Thymus (tissue), 11 donors: Measurements from ENCODE around the gene CTPS1. TPM values are rescaled to one million over a fixed set of nuclear protein-coding genes. Genes with fewer than 3 reads are reported as not detected.
A peak's percentile ranks its signal among the peaks of the same experiment; 100 is the strongest.

Experiments used
- DNase-seq, 9 donors: peaks; one replicate each; pipeline ENCODE4 v3.0.0-alpha.2; 2013; ENCODE audit warnings: low spot score in 9 of 9, low read depth in 6 of 9, missing footprints in 1 of 9
- H3K27ac ChIP-seq, 2 donors: one replicate each; pipeline ENCODE4 v1.5.1; 2013; ENCODE audit warnings: control low read depth in 1 of 2, low read depth in 1 of 2, low read length in 1 of 2, mild to moderate bottlenecking in 1 of 2, moderate library complexity in 1 of 2
- H3K27me3 ChIP-seq, 2 donors: one replicate each; pipeline ENCODE4 v1.5.1; 2013; ENCODE audit warnings: low read length in 1 of 2; ENCODE audit not compliant: control insufficient read depth in 2 of 2, insufficient read depth in 1 of 2
- H3K36me3 ChIP-seq, 2 donors: one replicate each; pipeline ENCODE4 v1.5.1; 2013; ENCODE audit warnings: low read length in 1 of 2, mild to moderate bottlenecking in 1 of 2, moderate library complexity in 1 of 2; ENCODE audit not compliant: control insufficient read depth in 2 of 2, insufficient read depth in 2 of 2
- H3K4me1 ChIP-seq, 2 donors: one replicate each; pipeline ENCODE4 v1.5.1; 2013; ENCODE audit warnings: low read length in 2 of 2; ENCODE audit not compliant: control insufficient read depth in 2 of 2, insufficient read depth in 2 of 2
- H3K4me3 ChIP-seq, 2 donors: one replicate each; pipeline ENCODE4 v1.5.1; 2013; ENCODE audit warnings: low read length in 2 of 2, control low read depth in 1 of 2, mild to moderate bottlenecking in 1 of 2
- H3K9me3 ChIP-seq, 2 donors: one replicate each; pipeline ENCODE4 v1.5.1; 2013; ENCODE audit warnings: low read length in 1 of 2, mild to moderate bottlenecking in 1 of 2; ENCODE audit not compliant: control insufficient read depth in 2 of 2, insufficient read depth in 1 of 2
- WGBS: extraction: QIAGEN DNeasy Blood & Tissue Kit; methylation state at CpG from one replicate; pipeline ENCODE4 v1.1.7; 2013; 5-methylcytosine and 5-hydroxymethylcytosine counted together
- polyA plus RNA-seq: library from polyadenylated mRNA; stranded (reverse); fragments of 200-250 nt; gene quantifications from one replicate; pipeline ENCODE4 v1.2.3, GENCODE V29; 2013
- total RNA-seq: library from RNA; stranded (reverse); fragments of 120-200 nt; gene quantifications from one replicate; pipeline ENCODE4 v1.2.4, GENCODE V29; 2013
- donor health status: healthy.

Gene CTPS1
- total and polyA plus RNA-seq, 2 donors, result 13.4 to 23.2 TPM

DNA sequence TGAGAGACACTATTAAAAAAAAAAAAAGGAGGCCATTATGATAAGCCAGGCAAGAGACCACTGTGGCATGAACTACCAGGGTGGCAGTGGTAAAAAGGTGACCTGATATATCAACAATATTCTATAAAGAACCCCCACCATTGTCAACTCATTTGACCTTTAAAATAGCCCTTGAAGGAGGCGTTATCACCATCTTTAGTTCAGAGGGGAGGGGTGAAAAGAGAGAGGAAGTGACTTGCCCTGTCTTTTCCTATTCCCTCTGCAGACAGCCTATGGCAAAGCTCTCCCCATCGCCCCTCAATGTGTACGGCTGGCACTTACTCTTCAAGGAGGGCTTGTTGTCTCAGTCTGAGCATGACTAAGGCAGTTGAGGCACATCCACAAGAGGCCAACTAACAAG, 53.8 kb downstream of the CTPS1 start:
- H3K4me1 ChIP-seq, result no peaks in the 10 kb centered on the region
- H3K27me3 ChIP-seq, result no peaks in the 10 kb centered on the region
- WGBS, result 98% methylated on average over 3 of the region's 3 CpGs
- H3K4me3 ChIP-seq, result no peak overlapping the region
- DNase-seq, result no peak
- H3K27ac ChIP-seq, result no peak overlapping the region
- no peaks in the 10 kb centered on the region for H3K9me3 ChIP-seq
- peaks cover 47 to 75% of the 10 kb centered on the region in 2 donors for H3K36me3 ChIP-seq

DNA sequence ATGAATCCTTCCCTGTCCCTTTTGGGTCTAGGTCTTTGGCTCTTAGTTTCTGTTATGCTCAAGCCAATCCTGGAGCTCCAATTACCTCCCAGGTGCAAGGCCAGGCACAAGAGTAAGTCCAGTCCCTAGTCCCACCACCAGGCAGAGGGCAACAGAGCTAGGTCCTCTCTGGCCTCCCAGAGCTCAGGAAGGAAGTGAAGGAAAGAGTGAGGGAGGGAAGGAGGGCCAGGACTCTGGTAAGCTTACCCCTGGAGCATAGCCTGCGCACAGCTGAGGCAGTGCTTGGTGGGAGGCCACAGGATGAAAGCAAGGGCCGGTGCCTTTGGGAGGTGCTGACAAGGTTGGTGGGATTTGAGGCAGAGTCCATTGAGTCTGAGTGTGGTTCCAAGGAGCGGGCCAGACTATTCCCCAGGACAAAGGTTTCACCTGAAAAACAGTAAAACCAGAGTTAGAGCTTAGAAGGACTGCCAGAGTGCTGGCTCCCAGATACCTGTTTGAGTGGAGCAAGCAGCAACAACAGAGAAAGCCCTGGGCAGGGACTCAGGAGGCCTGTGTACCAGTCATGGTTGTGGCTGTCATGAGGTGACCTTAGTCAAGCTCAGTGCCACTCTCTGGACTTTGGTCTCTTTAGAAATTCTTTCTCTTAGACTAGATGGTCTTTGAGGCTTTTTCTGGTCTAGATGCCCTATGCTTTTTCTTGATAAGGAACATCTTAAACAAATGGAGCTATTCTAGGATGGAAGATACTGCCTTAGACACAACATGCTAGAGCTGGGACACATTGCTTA, 57.8 kb downstream of the CTPS1 start:
- Histone ChIP-seq H3K36me3 (peaks cover 46 to 74% of the 10 kb centered on the region in 2 donors), H3K27me3 (no peaks in the 10 kb centered on the region), H3K9me3 (no peaks in the 10 kb centered on the region), H3K4me3 (no peak overlapping the region), H3K27ac (no peak overlapping the region), H3K4me1 (no peaks in the 10 kb centered on the region)
- no peak for DNase-seq
- 98% methylated on average over 3 of the region's 3 CpGs for WGBS

DNA sequence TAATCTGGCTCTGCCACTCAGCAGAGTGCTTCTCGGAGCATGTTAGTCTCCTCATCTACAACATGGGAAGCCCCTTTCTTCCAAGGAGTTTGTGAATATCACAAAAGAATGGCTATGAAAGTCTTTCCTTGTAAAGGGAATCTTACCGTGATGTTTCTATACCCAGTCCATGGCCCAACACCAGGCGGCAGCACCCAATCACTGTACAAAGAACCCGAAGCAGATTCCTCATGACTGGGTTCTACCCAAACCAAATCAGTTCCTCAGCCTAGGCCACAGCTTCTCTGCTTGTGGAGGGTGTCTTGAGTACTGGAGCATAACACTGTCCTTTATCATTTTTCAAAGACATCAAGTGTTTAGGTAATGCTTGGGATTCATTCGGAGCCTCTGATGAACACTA, 58.6 kb downstream of the CTPS1 start:
- no peak overlapping the region for H3K27ac ChIP-seq
- H3K4me1 ChIP-seq, result no peaks in the 10 kb centered on the region
- no peaks in the 10 kb centered on the region for H3K27me3 ChIP-seq
- H3K4me3 ChIP-seq, result no peak overlapping the region
- WGBS, result 98% methylated on average over 5 of the region's 5 CpGs
- H3K36me3 ChIP-seq, result peaks cover 41 to 74% of the 10 kb centered on the region in 2 donors
- H3K9me3 ChIP-seq, result no peaks in the 10 kb centered on the region
- DNase-seq, result no peak

DNA sequence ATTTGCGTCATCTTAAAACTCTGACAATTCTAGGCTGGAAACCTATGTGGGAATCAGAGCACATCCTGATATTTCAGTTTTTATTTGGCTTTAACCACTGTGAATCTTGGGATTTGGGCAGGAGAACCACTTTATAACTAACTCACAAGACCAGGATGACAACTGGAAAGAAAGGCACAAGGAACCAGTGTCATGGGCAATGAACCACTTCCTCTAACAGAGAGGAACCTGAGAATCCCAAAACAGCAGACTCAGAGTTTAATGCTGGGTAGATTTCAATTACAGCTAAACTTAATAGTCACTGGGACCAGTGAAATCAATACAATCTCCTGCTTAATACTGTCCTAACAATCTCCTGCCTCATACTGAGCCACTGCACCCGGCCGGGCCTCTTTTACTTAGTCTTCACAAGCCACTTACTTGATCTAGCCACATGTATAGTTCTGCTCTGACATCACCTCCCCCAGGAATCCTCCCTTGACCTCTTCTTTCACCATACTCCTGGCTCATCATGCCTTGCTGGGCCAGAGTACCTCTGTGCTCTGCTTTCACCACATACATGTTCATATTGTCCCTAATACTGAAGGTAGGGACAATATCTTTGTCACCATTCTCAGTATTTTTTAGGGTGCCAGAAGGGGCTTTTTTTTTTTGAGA, 62.2 kb downstream of the CTPS1 start:
- H3K27me3 ChIP-seq, result no peaks in the 10 kb centered on the region
- no peak overlapping the region for H3K27ac ChIP-seq
- no peak overlapping the region for H3K4me3 ChIP-seq
- DNase-seq, result no peak
- H3K36me3 ChIP-seq, result peaks cover 46 to 75% of the 10 kb centered on the region in 2 donors
- H3K9me3 ChIP-seq, result no peaks in the 10 kb centered on the region
- H3K4me1 ChIP-seq, result peaks cover 0 to 3% of the 10 kb centered on the region in 2 donors
- 96% methylated on average over 3 of the region's 3 CpGs for WGBS

DNA sequence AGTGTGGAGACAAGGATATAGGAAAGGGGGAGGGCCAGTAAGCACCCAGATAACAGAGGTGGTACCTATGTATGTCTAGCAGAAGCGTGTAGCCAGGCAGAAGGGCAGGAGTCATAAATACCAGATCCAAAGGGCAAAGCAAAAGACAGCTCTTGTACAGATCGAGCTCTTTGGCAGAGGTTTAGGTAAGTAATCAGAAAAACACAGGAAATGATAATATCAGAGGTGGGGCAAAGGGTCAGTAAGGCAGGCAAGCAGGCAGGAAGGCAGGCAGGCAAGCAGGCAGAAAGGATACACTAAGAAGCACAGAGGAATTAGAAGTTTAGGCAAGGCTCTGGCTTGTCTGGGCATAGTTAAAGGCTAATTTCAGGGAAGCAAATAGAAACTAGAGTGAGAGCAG, 64.7 kb downstream of the CTPS1 start:
- H3K27me3 ChIP-seq, result no peaks in the 10 kb centered on the region
- no peak overlapping the region for H3K27ac ChIP-seq
- H3K4me1 ChIP-seq, result peaks cover 0 to 3% of the 10 kb centered on the region in 2 donors
- H3K4me3 ChIP-seq, result no peak overlapping the region
- H3K36me3 ChIP-seq, result peaks cover 40 to 74% of the 10 kb centered on the region in 2 donors
- no peak for DNase-seq
- 94% methylated on average over 2 of the region's 2 CpGs for WGBS
- no peaks in the 10 kb centered on the region for H3K9me3 ChIP-seq

DNA sequence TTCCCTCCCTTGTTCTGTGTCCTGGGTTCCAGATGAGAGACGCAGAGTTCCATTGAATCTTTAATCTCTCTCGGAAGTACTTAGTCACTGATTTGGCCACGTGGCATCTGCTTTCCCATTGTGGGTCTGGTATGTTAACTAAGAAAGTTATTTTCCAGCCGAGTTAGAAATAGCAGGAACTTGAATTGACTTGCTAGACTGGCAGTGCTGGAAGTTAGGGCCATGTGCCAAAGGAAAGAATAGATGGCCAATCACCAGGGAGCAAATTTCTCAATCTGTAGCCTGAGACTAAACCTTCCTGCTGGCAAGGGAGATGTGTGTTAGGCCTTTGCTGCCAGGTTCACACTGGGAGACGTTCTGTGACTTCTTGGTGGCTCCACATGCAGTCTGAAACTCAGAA, 66.2 kb downstream of the CTPS1 start:
- H3K27ac ChIP-seq, result no peak overlapping the region
- peaks cover 36 to 67% of the 10 kb centered on the region in 2 donors for H3K36me3 ChIP-seq
- H3K4me1 ChIP-seq, result peaks cover 0 to 3% of the 10 kb centered on the region in 2 donors
- H3K9me3 ChIP-seq, result no peaks in the 10 kb centered on the region
- WGBS, result 91% methylated on average over 5 of the region's 5 CpGs
- DNase-seq, result no peak
- H3K4me3 ChIP-seq, result no peak overlapping the region
- H3K27me3 ChIP-seq, result no peaks in the 10 kb centered on the region

DNA sequence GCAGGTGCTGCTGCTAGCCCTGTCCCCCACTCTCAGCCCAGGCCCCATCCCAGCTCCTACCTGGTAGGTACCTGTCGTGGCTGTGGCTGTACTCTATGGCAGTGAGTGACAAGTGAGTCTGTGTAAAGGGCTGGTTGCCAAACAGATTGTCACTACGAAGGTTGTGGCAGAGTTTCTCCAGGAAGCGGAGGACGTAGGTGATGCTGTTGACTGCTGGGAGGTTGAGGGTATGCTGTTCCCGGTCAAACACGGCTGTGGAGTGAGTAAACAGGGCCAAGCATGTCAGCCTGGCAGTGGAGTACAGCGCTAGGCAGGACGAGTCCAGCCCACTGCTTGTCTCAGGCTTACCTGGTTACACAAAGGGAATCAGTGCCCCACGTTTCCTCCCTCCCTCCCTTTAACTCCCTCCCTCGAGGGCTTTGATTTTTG, 66.9 kb downstream of the CTPS1 start:
- Histone ChIP-seq H3K4me3 (no peak overlapping the region), H3K36me3 (peaks cover 36 to 64% of the 10 kb centered on the region in 2 donors), H3K9me3 (no peaks in the 10 kb centered on the region), H3K4me1 (peaks cover 0 to 3% of the 10 kb centered on the region in 2 donors), H3K27me3 (no peaks in the 10 kb centered on the region), H3K27ac (peak overlapping the region in 1 of 2 donors; percentile 68)
- DNase-seq, result no peak
- WGBS, result 92% methylated on average over 10 of the region's 10 CpGs

DNA sequence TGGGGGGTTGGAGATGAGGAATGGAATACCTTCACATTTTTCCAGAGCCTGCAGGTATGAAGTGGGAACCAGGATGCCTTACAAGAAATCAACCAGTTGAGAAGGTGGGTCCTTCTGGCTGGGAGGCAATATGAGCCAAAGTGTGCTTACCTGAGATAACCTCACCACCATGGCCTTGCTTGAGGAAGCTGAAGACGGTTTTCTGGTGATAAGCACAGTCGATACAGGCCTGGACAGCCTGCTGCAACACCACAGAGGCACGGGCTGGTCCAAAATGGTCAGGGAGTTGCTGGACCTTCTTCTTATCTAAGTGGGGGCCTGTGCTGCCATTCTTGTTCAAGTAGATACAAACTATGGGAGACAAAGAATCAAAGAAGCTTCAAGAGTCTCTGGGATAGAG, 69.0 kb downstream of the CTPS1 start:
- Histone ChIP-seq H3K4me1 (peaks cover 0 to 3% of the 10 kb centered on the region in 2 donors), H3K4me3 (no peak overlapping the region), H3K36me3 (peaks cover 43 to 62% of the 10 kb centered on the region in 2 donors), H3K9me3 (no peaks in the 10 kb centered on the region), H3K27ac (no peak overlapping the region), H3K27me3 (no peaks in the 10 kb centered on the region)
- WGBS, result 96% methylated on average over 3 of the region's 3 CpGs
- no peak for DNase-seq

DNA sequence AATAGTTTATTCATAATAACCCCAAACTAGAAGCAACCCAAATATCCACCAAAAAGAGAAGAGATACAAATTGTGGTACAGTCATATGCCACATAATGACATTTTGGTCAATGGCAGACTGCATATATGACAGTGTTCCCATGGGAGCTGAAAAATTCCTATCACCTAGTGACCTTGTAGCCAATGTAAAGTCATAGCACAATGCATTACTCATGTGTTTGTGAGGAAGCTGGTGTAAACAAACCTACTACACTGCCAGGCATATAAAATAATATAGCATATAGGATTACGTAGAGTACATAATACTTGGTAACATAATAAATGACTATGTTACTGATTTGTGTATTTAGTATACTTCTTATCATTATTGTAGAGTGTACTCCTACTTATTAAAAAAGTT, 71.5 kb downstream of the CTPS1 start:
- no peak overlapping the region for H3K4me3 ChIP-seq
- DNase-seq, result no peak
- WGBS, result 99% methylated on average over 1 of the region's 1 CpG
- H3K27ac ChIP-seq, result no peak overlapping the region
- no peaks in the 10 kb centered on the region for H3K27me3 ChIP-seq
- peaks cover 32 to 43% of the 10 kb centered on the region in 2 donors for H3K36me3 ChIP-seq
- peaks cover 0 to 3% of the 10 kb centered on the region in 2 donors for H3K4me1 ChIP-seq
- no peaks in the 10 kb centered on the region for H3K9me3 ChIP-seq
